22Rv1 (cell line): Measurements from ENCODE around the gene ELOVL2.

ENCODE experiments used
- H3K27ac ChIP-seq: fragments of 450-650 bp; 2 replicates; pipeline ENCODE4 v1.5.1; 2017
- ZFX ChIP-seq: fragments of 450-650 bp; IDR thresholded peaks from 2 replicates; pipeline ENCODE4 v1.6.1; 2017; ENCODE audit warnings: antibody characterized with exemption, borderline replicate concordance
- TF ChIP-seq, protein P1 (sequence below): fragments of 450-650 bp; IDR thresholded peaks from 2 replicates; pipeline ENCODE4 v1.5.1; 2017; ENCODE audit warnings: mild to moderate bottlenecking

ELOVL2 gene

DNA sequence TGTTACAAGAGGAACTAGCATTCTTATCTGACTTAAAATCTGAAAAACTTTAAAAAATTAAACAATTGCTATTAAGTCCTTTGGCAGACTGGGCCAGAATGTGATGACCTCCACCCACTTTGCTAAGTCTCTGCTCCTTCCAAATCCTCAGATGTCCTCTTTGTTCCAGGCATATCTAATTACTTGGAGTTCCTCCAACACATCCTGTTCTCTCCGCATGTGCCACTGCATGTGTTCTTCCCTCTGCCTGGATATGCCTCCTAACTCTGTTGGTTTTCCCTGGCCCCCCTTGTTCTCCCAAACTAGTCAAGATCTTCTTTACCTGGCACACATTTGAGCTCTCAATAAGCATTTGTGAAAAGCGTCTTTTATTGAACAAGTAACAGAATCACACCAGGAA is 23.1 kb downstream of the ELOVL2 start:
- TF ChIP-seq, protein P1, sequence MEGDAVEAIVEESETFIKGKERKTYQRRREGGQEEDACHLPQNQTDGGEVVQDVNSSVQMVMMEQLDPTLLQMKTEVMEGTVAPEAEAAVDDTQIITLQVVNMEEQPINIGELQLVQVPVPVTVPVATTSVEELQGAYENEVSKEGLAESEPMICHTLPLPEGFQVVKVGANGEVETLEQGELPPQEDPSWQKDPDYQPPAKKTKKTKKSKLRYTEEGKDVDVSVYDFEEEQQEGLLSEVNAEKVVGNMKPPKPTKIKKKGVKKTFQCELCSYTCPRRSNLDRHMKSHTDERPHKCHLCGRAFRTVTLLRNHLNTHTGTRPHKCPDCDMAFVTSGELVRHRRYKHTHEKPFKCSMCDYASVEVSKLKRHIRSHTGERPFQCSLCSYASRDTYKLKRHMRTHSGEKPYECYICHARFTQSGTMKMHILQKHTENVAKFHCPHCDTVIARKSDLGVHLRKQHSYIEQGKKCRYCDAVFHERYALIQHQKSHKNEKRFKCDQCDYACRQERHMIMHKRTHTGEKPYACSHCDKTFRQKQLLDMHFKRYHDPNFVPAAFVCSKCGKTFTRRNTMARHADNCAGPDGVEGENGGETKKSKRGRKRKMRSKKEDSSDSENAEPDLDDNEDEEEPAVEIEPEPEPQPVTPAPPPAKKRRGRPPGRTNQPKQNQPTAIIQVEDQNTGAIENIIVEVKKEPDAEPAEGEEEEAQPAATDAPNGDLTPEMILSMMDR = no peak
- TF ChIP-seq ZFX = no peak
- H3K27ac ChIP-seq = no peak overlapping the region

DNA sequence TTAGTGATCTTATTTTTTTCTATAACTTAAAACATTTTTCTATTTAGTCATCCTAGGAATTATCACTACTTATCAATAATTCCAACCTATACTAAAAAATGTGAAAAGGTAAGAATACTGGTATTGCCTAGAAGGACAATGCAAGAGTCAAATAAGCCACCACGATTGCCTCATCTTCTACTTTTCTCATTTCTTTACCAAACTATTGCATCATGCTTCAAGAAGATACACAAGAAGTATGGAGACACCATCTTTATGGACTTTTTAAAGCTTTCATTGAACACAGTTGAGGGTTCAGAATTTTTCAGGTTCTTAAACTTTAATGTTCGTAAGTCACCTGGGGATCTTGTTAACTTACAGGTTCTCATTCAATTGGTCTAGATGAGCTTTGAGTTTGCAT is 25.9 kb downstream of the ELOVL2 start:
- no peak overlapping the region for H3K27ac ChIP-seq

DNA sequence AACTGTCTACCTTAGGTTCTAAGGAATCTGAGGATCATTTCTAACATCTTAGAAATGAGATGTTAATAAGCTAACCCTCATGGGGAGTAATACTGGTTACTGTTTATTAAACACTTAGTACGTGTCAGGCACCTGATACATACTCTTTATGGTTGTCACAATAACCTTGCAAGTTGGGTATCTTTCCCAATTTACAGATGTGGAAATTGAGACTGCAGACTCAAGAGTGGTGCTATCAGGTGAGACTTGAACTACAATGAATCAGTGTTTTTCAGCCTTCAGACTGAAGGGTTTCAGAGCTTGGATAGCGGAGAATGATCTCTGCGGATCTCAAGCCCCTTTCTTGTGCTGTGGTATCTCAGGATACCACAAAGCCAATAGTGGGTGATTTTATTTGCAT is 27.0 kb downstream of the ELOVL2 start:
- TF ChIP-seq, protein P1 = no peak
- TF ChIP-seq ZFX = no peak
- no peak overlapping the region for H3K27ac ChIP-seq

More for the DNA sequence above, 25.9 kb downstream of the ELOVL2 start:
- TF ChIP-seq, protein P1 = no peak
- TF ChIP-seq ZFX = no peak

DNA sequence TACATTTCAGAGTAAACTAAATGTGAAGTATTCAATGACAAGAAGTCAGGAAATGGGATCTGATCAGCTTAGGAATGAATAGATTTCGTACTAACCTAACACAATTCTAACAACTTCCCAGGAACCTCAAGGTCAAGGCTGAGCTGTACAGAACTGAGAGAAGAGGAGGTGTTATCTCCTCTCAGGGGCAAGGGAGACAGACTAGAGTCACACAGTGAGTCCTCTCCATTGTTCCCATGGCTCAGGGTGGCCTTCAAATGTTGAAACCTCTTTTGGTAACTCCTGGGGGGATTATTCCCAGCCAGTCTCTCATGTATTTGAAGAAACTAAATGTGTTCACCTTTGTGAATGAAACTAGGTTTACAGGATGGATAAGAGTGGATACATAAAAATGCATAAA is 27.7 kb downstream of the ELOVL2 start:
- no peak for TF ChIP-seq ZFX
- TF ChIP-seq, protein P1 = no peak
- no peak overlapping the region for H3K27ac ChIP-seq

DNA sequence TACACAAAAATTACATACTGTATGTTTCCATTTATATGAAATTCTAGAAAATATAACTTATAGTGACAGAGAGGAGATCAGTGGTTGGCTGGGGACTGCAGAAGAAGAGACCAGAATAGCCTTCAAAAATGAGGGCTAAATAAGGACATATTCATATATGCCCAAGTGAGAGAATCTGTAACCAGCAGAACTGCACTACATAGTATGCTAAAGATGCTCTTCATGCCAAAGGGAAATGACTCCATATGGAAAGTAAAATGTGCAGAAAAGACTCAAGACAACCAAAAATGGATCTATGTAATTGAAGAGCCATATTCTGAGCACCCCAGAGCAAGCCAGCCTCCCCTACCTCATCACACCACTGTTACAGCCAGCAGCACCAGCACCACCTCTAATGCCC is 29.0 kb downstream of the ELOVL2 start:
- H3K27ac ChIP-seq = no peak overlapping the region
- TF ChIP-seq, protein P1 = no peak
- TF ChIP-seq ZFX = no peak

DNA sequence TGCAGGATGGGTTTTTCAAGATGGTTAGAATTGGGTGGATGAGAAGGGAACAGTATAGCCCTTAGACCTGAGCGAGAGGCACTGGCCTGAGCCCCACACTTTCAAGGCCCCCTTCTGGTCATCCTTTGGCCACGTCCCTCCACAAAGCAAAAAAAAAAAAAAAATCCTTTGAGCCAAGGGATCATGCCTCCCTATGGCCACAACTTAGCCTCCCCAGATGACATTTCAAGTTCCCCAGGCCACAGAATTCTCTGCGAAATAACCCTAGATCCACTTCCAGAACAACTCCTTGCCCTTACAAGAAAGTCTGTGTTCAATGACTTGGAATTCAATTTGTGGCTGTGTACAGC is 30.4 kb downstream of the ELOVL2 start:
- no peak overlapping the region for H3K27ac ChIP-seq
- TF ChIP-seq, protein P1 = no peak
- TF ChIP-seq ZFX = no peak

DNA sequence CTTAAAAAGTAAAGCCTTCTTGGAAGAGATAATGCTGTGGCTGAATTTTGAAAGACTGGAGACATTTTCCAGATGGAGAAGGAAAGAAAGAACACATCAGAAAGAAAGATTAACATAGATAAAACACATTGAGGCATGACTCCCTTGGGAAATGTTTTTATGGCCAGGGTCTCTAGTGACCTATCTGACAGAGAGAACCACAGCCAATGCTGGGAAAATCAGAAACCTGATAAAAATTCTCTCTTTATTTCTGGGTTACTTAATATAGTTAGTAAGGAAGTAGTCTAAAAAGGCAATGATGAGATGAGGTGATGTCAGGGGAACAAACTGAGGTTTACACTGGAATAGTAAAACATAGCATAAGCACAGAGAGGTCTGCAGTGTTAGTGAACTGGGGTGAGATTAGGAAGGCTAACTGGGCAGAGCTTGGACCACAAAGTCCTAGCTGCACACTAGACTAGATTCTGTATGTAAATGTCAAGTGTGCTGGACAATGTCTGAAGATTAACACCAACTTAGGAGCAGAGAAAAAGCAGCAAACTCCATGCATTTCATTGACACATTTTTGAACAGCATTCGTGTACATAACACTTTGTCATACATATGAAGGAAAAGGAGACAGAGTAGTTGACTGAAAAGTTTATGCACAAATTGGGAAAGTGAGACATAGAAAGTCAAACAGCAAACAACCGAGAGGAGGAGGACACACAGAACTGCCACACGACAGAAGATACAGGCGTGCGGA is 31.0 kb downstream of the ELOVL2 start:
- TF ChIP-seq, protein P1 = no peak
- no peak for TF ChIP-seq ZFX
- no peak overlapping the region for H3K27ac ChIP-seq
